GM10266 (cell line): ENCODE data around the gene RELL1.

Source experiments
- DNase-seq: peaks from one replicate; pipeline ENCODE4 v3.0.0; 2012; ENCODE audit errors: extremely low spot score
- TF ChIP-seq, protein P1 (sequence below): IDR thresholded peaks from 2 replicates; pipeline ENCODE4 v1.5.1; 2012; ENCODE audit warnings: mild to moderate bottlenecking, low read depth; ENCODE audit not compliant: control insufficient read depth, insufficient read depth; ENCODE audit errors: missing control alignments

The RELL1 gene

DNA sequence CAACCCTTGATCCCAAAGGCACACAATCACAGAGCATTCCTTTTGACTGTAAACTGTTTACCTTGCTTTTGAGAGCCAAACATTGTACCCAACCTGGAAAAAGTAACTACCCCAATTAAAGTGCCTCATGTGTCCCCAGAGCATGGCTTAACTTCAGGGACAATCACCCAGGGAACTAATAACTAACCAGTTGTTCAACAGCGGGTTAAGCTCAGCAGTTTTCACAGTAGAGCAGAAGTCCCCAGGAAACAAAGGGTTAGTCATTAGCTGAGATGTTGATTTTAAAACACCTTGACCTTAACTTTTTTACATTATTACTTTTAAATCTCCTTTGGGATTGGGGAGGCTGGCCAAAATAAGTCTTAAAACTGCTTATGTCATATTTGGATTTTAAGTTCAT is 94.8 kb downstream of the RELL1 start:
- no peak for DNase-seq

DNA sequence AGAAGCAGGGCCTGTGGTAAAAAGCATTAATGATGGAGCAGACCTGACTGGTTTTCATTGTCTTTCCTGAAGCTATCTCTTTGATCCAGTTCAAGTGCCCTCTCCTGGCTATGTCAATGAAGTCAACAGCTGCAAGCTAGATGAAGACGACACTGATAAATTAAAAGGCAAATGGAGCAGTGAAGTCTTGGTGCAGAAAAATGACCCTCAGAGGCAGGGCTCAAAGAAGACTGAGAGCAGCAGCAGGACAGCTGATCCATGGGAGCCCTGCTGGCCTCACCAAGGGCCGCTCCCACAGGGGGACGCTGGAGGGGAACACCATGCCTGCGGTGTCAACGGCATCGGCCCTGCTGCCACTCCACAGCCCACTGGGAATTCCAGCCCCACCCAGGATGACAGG is 96.2 kb downstream of the RELL1 start:
- TF ChIP-seq, protein P1, sequence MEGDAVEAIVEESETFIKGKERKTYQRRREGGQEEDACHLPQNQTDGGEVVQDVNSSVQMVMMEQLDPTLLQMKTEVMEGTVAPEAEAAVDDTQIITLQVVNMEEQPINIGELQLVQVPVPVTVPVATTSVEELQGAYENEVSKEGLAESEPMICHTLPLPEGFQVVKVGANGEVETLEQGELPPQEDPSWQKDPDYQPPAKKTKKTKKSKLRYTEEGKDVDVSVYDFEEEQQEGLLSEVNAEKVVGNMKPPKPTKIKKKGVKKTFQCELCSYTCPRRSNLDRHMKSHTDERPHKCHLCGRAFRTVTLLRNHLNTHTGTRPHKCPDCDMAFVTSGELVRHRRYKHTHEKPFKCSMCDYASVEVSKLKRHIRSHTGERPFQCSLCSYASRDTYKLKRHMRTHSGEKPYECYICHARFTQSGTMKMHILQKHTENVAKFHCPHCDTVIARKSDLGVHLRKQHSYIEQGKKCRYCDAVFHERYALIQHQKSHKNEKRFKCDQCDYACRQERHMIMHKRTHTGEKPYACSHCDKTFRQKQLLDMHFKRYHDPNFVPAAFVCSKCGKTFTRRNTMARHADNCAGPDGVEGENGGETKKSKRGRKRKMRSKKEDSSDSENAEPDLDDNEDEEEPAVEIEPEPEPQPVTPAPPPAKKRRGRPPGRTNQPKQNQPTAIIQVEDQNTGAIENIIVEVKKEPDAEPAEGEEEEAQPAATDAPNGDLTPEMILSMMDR = no peak
- DNase-seq = no peak

More for the DNA sequence above, 94.8 kb downstream of the RELL1 start:
- TF ChIP-seq, protein P1 = no peak

DNA sequence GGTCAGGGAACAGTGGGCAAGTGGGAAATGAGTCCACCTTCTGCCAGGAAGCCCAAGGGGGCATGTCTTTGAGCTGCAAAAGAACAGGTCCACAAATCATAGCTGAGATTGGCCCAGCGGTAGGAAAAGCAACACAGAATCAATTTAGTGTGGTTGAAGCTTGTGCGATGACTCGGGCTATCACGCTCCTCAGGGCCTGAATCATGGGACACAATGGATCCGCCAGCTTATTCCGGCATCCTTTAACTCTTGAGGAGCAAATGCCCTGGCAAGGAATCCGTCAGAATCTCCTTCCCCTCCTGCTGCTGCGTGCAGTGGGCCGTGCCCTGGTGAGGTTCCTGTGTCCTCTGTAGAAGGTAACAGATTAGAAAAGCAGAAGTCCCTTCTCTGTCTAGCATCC is 98.0 kb downstream of the RELL1 start:
- no peak for DNase-seq
- TF ChIP-seq, protein P1 = no peak

DNA sequence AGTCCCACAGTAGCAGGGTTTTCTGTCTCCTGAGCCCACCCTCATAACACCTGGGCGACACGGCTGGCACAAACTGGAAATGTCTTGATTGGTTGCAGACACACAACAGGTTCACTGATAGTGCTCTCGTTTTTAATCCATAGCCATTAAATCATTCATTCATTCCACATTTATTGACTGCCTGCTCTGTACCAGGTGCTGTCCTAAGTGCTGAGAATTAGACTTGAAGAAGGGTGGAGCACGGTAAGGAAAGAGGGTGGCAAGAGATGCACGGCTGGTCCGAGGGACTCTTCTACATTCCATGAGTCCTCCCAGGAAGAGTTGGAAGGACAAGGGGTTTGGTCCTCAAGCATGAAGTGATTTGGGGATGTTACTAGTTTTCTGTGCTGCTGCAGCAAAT is 100.0 kb downstream of the RELL1 start:
- DNase-seq = no peak
- TF ChIP-seq, protein P1 = no peak

DNA sequence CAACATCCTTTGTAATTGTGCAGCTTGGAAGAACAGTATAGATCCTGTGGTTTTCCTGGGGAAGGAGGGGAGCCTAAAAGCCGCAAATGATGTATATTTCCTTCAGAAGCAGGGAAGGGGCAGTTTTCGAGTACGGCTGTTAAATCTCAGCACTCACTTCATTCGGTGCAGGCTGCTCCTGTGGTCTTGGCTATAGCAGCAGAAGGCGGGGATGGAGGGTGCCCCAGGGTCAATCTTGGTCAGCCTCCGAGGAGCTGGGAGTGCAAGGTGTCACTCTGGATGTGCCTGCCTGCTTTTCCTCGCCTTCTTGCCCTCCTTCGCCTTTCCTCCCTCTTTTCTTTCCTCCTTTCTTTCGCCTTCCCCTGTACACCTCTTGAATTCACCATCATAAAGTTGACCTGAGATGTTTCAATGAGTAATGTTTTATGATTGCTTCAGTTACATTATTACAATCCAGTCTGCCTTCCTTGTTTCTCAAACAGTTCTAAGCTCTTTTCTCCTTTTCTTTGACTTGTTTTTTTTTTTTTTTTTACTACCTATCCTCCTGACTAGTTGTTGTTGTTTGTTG is 101.6 kb downstream of the RELL1 start:
- TF ChIP-seq, protein P1 = no peak
- DNase-seq = no peak

DNA sequence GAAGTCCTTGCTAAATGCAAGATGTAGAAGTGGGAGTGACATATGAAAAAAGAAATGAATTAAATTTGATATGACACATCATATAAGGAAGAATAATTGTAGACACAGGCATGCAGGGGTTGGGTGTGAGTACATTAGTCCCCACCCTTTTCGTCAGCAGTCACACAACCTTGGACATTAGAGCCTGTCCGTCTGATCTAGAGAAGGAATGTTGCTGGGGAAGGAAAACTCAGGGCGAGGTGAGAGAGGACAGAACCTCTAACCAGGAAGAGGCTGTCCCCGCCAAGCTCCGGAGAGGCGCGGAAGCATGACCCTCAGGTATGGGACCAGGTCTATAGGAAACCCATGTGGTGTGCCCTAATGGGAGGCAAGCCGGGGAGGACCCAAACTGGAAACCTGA is 102.1 kb downstream of the RELL1 start:
- DNase-seq = no peak
- TF ChIP-seq, protein P1 = no peak

DNA sequence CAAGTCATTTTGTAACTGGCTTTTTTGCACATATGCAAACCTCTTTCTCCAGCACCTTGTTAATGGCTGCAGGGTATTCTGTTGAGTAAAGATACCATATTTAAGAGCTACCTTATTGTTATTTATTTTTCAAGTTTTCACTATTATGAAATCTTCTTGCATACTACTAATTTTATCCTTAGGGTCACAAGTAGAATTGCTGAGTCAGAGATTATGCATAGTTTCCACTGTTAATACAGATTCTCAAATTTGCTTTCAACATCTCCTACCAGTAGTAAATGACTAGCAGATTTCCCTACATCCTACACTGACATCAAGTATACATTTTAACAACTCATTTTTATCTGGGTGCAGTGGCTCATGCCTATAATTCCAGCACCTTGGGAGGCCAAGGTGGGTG is 112.6 kb downstream of the RELL1 start:
- TF ChIP-seq, protein P1 = no peak
- no peak for DNase-seq
